Stimulated activated CD4-positive, alpha-beta T cell treated with anti-CD3 and anti-CD28 coated beads, Interleukin-2, amount 100 ng/mL, for 24 hours (primary cell): Measurements from ENCODE around the gene RRAGD.

Source experiments
- DNase-seq, 2 donors: peaks; one replicate each; pipeline ENCODE4 v3.0.0-alpha.2; 2020

The RRAGD gene

GRCh38 chr6:89328976-89329375 lies 83.1 kb downstream of the RRAGD start:
- no peak for DNase-seq

GRCh38 chr6:89324304-89324703 lies 87.8 kb downstream of the RRAGD start:
- no peak for DNase-seq

- DNase-seq: no peak
These were observed 88.5 kb downstream of the RRAGD start for GRCh38 chr6:89323511-89323971.

DNA sequence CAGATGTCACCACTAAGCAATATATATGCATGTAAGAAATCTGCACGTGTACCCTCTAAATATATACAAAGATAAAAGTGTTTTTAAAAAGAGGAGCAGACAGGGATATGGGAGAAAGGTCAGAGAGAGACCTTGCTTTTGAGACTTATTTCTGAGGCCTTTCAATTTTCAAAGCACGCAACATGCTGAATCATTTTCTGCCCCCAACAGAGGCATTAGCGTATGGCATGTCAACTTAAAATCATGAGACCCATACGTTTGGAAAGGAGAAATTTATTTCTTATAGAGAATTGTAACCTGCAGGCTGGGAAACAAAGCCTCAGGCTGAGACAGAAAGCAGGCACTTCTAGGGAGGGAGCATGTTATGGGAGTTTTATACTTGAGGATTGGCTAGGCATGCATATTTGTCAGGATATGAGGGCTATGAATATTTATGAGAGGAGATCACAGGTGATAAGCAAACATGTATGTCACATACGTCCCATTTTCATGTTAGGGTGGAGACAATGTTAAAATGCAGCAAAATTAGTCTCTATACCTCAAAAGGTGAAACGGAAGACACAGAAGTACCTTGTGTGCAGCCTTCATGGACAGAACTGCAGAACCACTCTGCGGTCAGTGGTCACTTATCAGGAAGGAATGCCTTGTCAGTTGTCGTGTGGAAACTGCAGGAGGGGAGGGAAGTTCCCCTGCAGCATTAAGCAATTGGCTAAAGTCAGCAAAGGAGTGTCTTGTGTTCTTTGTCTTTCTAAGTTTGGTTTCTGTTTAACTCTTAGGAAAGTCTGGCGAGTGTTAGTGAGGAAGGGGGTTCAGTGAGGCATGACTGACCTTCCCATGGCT lies 90.7 kb downstream of the RRAGD start:
- DNase-seq: no peak

- DNase-seq: no peak
These were observed 92.0 kb downstream of the RRAGD start for GRCh38 chr6:89320012-89320559.

DNA sequence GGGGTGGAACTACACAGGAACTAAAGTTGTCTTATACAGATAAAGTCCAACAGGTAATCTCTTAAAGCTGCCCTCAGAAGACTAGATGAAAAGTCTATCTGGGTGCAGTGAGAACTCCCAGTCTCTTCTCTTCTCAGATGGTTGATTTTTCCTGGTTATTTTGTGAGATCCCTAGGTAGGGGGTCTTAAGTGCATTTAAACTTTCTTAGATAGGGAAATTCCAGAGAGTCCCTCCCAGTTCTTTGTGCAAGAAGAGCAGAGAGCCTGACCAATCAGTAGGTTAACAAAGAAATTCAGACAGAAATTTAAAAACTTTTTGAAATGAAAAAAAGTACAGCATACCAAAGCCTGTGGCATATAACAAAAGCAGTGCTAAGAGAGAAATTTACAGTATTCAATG lies 95.0 kb downstream of the RRAGD start:
- DNase-seq: no peak

- DNase-seq: no peak
These were observed 96.7 kb downstream of the RRAGD start, which contains the start of gene GABRR2 for GRCh38 chr6:89315249-89315885. Gene GABRR2, minus strand, starts transcription at chr6:89315299. Its CDS starts 134 bp downstream, at chr6:89315165.

- DNase-seq: no peak
These were observed 97.4 kb downstream of the RRAGD start for GRCh38 chr6:89314692-89315091.
